ENCODE results near the gene HEATR3. TPM values are rescaled to one million over a fixed set of nuclear protein-coding genes. Genes with fewer than 3 reads are reported as not detected.

The HEATR3 gene
- total and polyA plus RNA-seq, 2 experiments from 2014 or later = 7.5 to 29.9 TPM

DNA sequence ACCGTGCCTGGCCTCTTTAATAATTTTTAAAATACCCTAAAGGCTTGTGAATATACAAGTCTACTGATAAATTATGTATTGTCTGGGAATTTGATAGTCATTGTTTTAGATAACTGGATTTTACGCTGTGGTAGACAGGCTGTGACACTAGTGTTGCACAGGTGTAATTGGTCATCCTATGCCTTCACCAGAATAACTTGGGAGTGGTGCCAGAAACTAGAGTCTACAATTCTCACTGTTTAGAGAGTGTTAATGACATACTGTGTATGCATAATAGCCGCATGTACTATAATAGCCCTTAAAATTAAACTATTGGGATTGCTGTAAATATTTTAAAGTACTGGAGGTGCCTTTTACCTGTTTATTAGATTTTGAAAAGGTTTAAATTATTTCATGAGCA lies 29.3 kb upstream of the HEATR3 start:
- H3K27ac ChIP-seq (ENCODE audit: low read depth) = no peak overlapping the region
- H3K9me2 ChIP-seq (ENCODE audit: insufficient read depth) = no peaks in the 10 kb centered on the region
- TF ChIP-seq ZNF462 (CRISPR knock-in tag; IDR thresholded peaks at IDR 0.05) (no peak), ZNF331 (CRISPR knock-in tag; IDR thresholded peaks at IDR 0.05; ENCODE audit: low read depth) (no peak), POLR2AphosphoS5 (IDR thresholded peaks at IDR 0.05; ENCODE audit: low read depth) (no peak), EZH2 (IDR thresholded peaks at IDR 0.05; ENCODE audit: low read depth, unreplicated experiment) (no peak), ETS1 (IDR thresholded peaks at IDR 0.05) (no peak), ZNF114 (CRISPR knock-in tag; IDR thresholded peaks at IDR 0.05) (no peak), REST (IDR thresholded peaks at IDR 0.05; ENCODE audit: unreplicated experiment) (no peak), EZH2phosphoT487 (IDR thresholded peaks at IDR 0.05; ENCODE audit: unreplicated experiment) (no peak), JUNB (IDR thresholded peaks at IDR 0.05; ENCODE audit: unreplicated experiment) (no peak), STAT1 (IDR thresholded peaks at IDR 0.05; ENCODE audit: unreplicated experiment) (no peak), CREB1 (CRISPR knock-in tag; IDR thresholded peaks at IDR 0.05; ENCODE audit: low read depth) (no peak), NANOG (IDR thresholded peaks at IDR 0.05; ENCODE audit: borderline replicate concordance) (no peak)
- TF ChIP-seq, protein P1, sequence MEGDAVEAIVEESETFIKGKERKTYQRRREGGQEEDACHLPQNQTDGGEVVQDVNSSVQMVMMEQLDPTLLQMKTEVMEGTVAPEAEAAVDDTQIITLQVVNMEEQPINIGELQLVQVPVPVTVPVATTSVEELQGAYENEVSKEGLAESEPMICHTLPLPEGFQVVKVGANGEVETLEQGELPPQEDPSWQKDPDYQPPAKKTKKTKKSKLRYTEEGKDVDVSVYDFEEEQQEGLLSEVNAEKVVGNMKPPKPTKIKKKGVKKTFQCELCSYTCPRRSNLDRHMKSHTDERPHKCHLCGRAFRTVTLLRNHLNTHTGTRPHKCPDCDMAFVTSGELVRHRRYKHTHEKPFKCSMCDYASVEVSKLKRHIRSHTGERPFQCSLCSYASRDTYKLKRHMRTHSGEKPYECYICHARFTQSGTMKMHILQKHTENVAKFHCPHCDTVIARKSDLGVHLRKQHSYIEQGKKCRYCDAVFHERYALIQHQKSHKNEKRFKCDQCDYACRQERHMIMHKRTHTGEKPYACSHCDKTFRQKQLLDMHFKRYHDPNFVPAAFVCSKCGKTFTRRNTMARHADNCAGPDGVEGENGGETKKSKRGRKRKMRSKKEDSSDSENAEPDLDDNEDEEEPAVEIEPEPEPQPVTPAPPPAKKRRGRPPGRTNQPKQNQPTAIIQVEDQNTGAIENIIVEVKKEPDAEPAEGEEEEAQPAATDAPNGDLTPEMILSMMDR (conservative IDR thresholded peaks at IDR 0.05; ENCODE audit: low read depth in 2 of 2) = no peak
- no peak overlapping the region for H3K27ac Mint-ChIP-seq
- no peak overlapping the region for H3K4me2 ChIP-seq
- H3F3A ChIP-seq (replicated peaks; ENCODE audit: low read depth) = no peaks in the 10 kb centered on the region
- 0 out of 2 replicates have a peak, but pooled peaks cover 3% of the 10 kb centered on the region for H4K20me1 ChIP-seq (replicated peaks; ENCODE audit: insufficient read depth)
- H3K27me3 ChIP-seq (ENCODE audit: insufficient read depth) = no peaks in the 10 kb centered on the region
- no peak overlapping the region for H3K4me3 ChIP-seq
- H2AFZ ChIP-seq = no peak overlapping the region
- H3K79me2 ChIP-seq (replicated peaks; ENCODE audit: insufficient read depth) = no peaks in the 10 kb centered on the region
- H3K27me3 Mint-ChIP-seq (ENCODE audit: insufficient read depth, low read depth, poor library complexity) = no peaks in the 10 kb centered on the region
- H3K9me3 Mint-ChIP-seq = no peaks in the 10 kb centered on the region
- peaks cover 5% of the 10 kb centered on the region for H3K4me1 Mint-ChIP-seq
- H3K36me3 Mint-ChIP-seq (ENCODE audit: low read depth) = peaks cover 21% of the 10 kb centered on the region
- peaks cover 15% of the 10 kb centered on the region for H3K36me3 ChIP-seq (ENCODE audit: insufficient read depth)
- no peak overlapping the region for H3K4me3 Mint-ChIP-seq
- no peak for ATAC-seq
- DNase-seq (ENCODE audit: low spot score) = no peak
- peaks cover 5% of the 10 kb centered on the region; the same call in 1 of the 2 replicates for H3K4me1 ChIP-seq (ENCODE audit: insufficient read depth)
